HepG2 (cell line): ENCODE data around the gene EPO. TPM values are rescaled to one million over a fixed set of nuclear protein-coding genes. Genes with fewer than 3 reads are reported as not detected.

Experiments used
- ATAC-seq: fragments of 200-7000 bp; cut with Tn5 transposase; 3 replicates; pipeline ENCODE4 v1.9.1; 2020; ENCODE audit warnings: mild to moderate bottlenecking, moderate library complexity
- BruUV-seq: library from RNA; stranded (reverse); fragments of 400-500 nt; replicated peaks from 2 replicates; lab custom pipeline; 2021; lab: Mats Ljungman, UMichigan
- CTCF ChIA-PET: fragments of 300-600 bp; formaldehyde crosslinking; extraction: SDS; loops from one replicate; lab custom pipeline; 2021; ENCODE audit warnings: low total read pairs, inconsistent platforms, low intra/inter-chr PET ratio; lab: Yijun Ruan, JAX
- POLR2A ChIA-PET: fragments of 350-600 bp; sonication (Branson Sonifier 250); formaldehyde crosslinking; loops from one replicate; lab custom pipeline; 2020; ENCODE audit warnings: antibody characterized with exemption, inconsistent platforms; lab: Yijun Ruan, JAX
- DNase-seq: peaks from one replicate; pipeline ENCODE4 v3.0.0-alpha.2; 2015; ENCODE audit warnings: low spot score
- FAIRE-seq: peaks from 3 replicates; lab custom pipeline; 2011; peaks lifted over from hg19 to GRCh38; lab: Jason Lieb, UNC
- H2AFZ ChIP-seq: one replicate; pipeline ENCODE4 v1.6.1; 2011; ENCODE audit warnings: low read length, inconsistent platforms
- H3K27ac ChIP-seq: fragments of 300-600 bp; 3 replicates; pipeline ENCODE4 v1.8.0; 2011; ENCODE audit warnings: mixed run types, mild to moderate bottlenecking, mixed read lengths, low read length, inconsistent platforms; ENCODE audit not compliant: insufficient read depth; ENCODE audit errors: extremely low read length
- H3K27me3 ChIP-seq, 2 experiments: fragments of 200-600 bp in 1 of 2; 2 replicates in 1 of 2; 3 replicates in 1 of 2; pipeline versions ENCODE4 v1.6.0 to v1.8.0; 2011; ENCODE audit warnings: low read length in 2 of 2, mild to moderate bottlenecking in 2 of 2, moderate library complexity in 2 of 2, inconsistent platforms in 1 of 2; ENCODE audit not compliant: insufficient read depth in 2 of 2, control insufficient read depth in 1 of 2
- H3K36me3 ChIP-seq, 2 experiments: fragments of 200-600 bp in 1 of 2; replicated peaks in 1 of 2; 2 replicates in 1 of 2; 3 replicates in 1 of 2; pipeline versions ENCODE4 v1.5.1 to v1.8.0; 2011; ENCODE audit warnings: low read length in 2 of 2, inconsistent platforms in 1 of 2; ENCODE audit not compliant: insufficient read depth in 2 of 2, control insufficient read depth in 1 of 2
- H3K4me1 ChIP-seq: 2 replicates; pipeline ENCODE4 v1.5.1; 2012; ENCODE audit warnings: low read length, inconsistent platforms; ENCODE audit not compliant: insufficient read depth
- H3K4me2 ChIP-seq: 2 replicates; pipeline ENCODE4 v1.6.0; 2011; ENCODE audit warnings: low read depth, low read length, inconsistent platforms
- H3K4me3 ChIP-seq, 3 experiments: fragments of 200-600 bp in 1 of 3; sonication (generic), shearing (Covaris generic) in 1 of 3; replicated peaks in 1 of 3; 2 replicates each; pipeline ENCODE4 v1.5.1; 2011 to 2016; ENCODE audit warnings: low read length in 3 of 3, inconsistent platforms in 2 of 3, low read depth in 2 of 3, mild to moderate bottlenecking in 2 of 3, control low read depth in 1 of 3, mixed read lengths in 1 of 3; ENCODE audit not compliant: insufficient read depth in 1 of 3
- H3K79me2 ChIP-seq: one replicate; pipeline ENCODE4 v1.6.1; 2011; ENCODE audit warnings: low read length, inconsistent platforms; ENCODE audit not compliant: insufficient read depth
- H3K9ac ChIP-seq: 2 replicates; pipeline ENCODE4 v1.6.0; 2011; ENCODE audit warnings: mild to moderate bottlenecking, low read depth, low read length, inconsistent platforms; ENCODE audit not compliant: insufficient read depth
- H3K9me3 ChIP-seq: 2 replicates; pipeline ENCODE4 v1.5.1; 2012; ENCODE audit warnings: mild to moderate bottlenecking, low read length
- H4K20me1 ChIP-seq: 2 replicates; pipeline ENCODE4 v1.6.0; 2011; ENCODE audit warnings: inconsistent platforms, mild to moderate bottlenecking, low read length, moderate library complexity; ENCODE audit not compliant: insufficient read depth
- AGO2 ChIP-seq: fragments of 200-400 bp; formaldehyde crosslinking; optimal IDR thresholded peaks from 2 replicates; pipeline ENCODE3; 2017; ENCODE audit warnings: mild to moderate bottlenecking, low read depth, low read length, moderate library complexity
- CERS6 ChIP-seq: sonication (generic); formaldehyde crosslinking; IDR thresholded peaks from 2 replicates; pipeline ENCODE4 v1.5.0; 2020; ENCODE audit warnings: missing genetic modification reagents
- NCOA1 ChIP-seq: sonication (generic); formaldehyde crosslinking; IDR thresholded peaks from 2 replicates; pipeline ENCODE4 v1.9.0; 2021; ENCODE audit warnings: missing genetic modification reagents
- PAXIP1 ChIP-seq: sonication (generic); formaldehyde crosslinking; conservative IDR thresholded peaks from 2 replicates; pipeline ENCODE4 v1.4.0; 2020; ENCODE audit warnings: mild to moderate bottlenecking, missing genetic modification reagents, moderate library complexity
- POLR2AphosphoS2 ChIP-seq: IDR thresholded peaks from 2 replicates; pipeline ENCODE4 v1.6.1; 2011; ENCODE audit warnings: low read depth, low read length, improper control_type of control experiment
- RFX3 ChIP-seq: IDR thresholded peaks from 2 replicates; pipeline ENCODE4 v1.6.1; 2016; ENCODE audit warnings: missing biosample characterization, missing genetic modification reagents
- ZBTB7A ChIP-seq: sonication (generic); formaldehyde crosslinking; IDR thresholded peaks from 2 replicates; pipeline ENCODE4 v1.8.0; 2022; ENCODE audit warnings: mild to moderate bottlenecking, missing genetic modification reagents
- WGBS: methylation state at CpG from one replicate; pipeline ENCODE4 v1.1.6; 2017; ENCODE audit warnings: low lambda C conversion rate; 5-methylcytosine and 5-hydroxymethylcytosine counted together
- in situ Hi-C: cut with HindIII; loops from 2 replicates; pipeline ENCODE4 v1.10.0; 2017; ENCODE audit warnings: low pct_unique_long_range_greater_than_20kb; ENCODE audit not compliant: extremely low pct_ligation_motif_present
- intact Hi-C: fragments of 100-400 bp; cut with micrococcal nuclease; formaldehyde crosslinking; loops from one replicate; pipeline ENCODE4 v1.10.0; 2022; ENCODE audit not compliant: unreplicated experiment
- polyA plus RNA-seq, 8 experiments: library from polyadenylated mRNA; depleted of rRNA in 3 of 8; stranded (reverse) in 7 of 8; unstranded in 1 of 8; fragments of >200 nt; fragmentation: Illumina TruSeq in 4 of 8; extraction: Trizol in 4 of 8; gene quantifications; 2 replicates each; pipeline versions ENCODE4 v1.2.1 to v1.2.3, GENCODE V29; 2011 to 2016; ENCODE audit warnings: low read depth in 4 of 8, missing spikeins in 1 of 8, mixed read lengths in 1 of 8; ENCODE audit not compliant: insufficient read depth in 1 of 8
- total RNA-seq, 5 experiments: library from RNA; depleted of rRNA; stranded (reverse); fragments of >200 nt; fragmentation: Illumina TruSeq; extraction: Trizol; gene quantifications; 2 replicates each; pipeline ENCODE4 v1.2.3, GENCODE V29; 2016; ENCODE audit warnings: low read depth in 1 of 5

EPO gene
- total and polyA plus RNA-seq, 2 of the 13 experiments (the other 11 are each of a cell fraction or from before 2014, with no cell fraction given) = 10.3 to 25.7 TPM

GRCh38 chr7:100675581-100676350, 44.5 kb upstream of the EPO start:
- no peak overlapping the region for H2AFZ ChIP-seq
- intact Hi-C loops = loop anchor here (2.0 kb wide), 1 partner anchor 15 kb away; no protein-coding TSS in a partner anchor
- H3K27ac ChIP-seq = no peak overlapping the region

More at GRCh38 chr7:100675581-100676350, 44.5 kb upstream of the EPO start:
- ChIA-PET CTCF (no interaction called here), POLR2A (interaction anchor here (0.8 to 1.4 kb wide), 2 partner anchors 17 to 23 kb away, joined by 3 read pairs; no protein-coding TSS in a partner anchor)
- TF ChIP-seq POLR2AphosphoS2 (no peak), ZBTB7A (CRISPR knock-in tag) (no peak), RFX3 (peak; percentile 51; the same call in 1 of the 2 replicates), PAXIP1 (CRISPR knock-in tag) (no peak), AGO2 (peak; percentile 36), CERS6 (no peak), NCOA1 (no peak)
- Histone ChIP-seq H3K27me3 (peaks cover 0 to 4% of the 10 kb centered on the region in 2 experiments; a peak in 2 of 5 replicates), H3K9me3 (no peaks in the 10 kb centered on the region), H4K20me1 (peaks cover 8% of the 10 kb centered on the region; the same call in 1 of the 2 replicates), H3K4me2 (no peak overlapping the region; the same call in 1 of the 2 replicates), H3K79me2 (peaks cover 9% of the 10 kb centered on the region), H3K36me3 (peaks cover 14 to 26% of the 10 kb centered on the region in 2 experiments; a peak in 4 of 5 replicates), H3K4me1 (peaks cover 38% of the 10 kb centered on the region), H3K9ac (no peak overlapping the region), H3K4me3 (peak overlapping the region; percentile 23 to 97 (median 96); a peak in 4 of 6 replicates)
- no peak for FAIRE-seq
- BruUV-seq = no TSS peak
- in situ Hi-C loops = no loop called here
- DNase-seq = no peak
- WGBS = 93% methylated on average over 41 of the region's 59 CpGs
- no peak for ATAC-seq
